HG02571 (cell line): ENCODE measurements around the gene VRTN.
A peak's percentile ranks its signal among the peaks of the same experiment; 100 is the strongest.

Source experiments
- ATAC-seq: cut with Tn5 transposase; IDR thresholded peaks from one replicate; pipeline ENCODE4 v1.9.1; 2021; ENCODE audit warnings: mild to moderate bottlenecking, moderate library complexity; ENCODE audit not compliant: unreplicated experiment

VRTN gene

DNA sequence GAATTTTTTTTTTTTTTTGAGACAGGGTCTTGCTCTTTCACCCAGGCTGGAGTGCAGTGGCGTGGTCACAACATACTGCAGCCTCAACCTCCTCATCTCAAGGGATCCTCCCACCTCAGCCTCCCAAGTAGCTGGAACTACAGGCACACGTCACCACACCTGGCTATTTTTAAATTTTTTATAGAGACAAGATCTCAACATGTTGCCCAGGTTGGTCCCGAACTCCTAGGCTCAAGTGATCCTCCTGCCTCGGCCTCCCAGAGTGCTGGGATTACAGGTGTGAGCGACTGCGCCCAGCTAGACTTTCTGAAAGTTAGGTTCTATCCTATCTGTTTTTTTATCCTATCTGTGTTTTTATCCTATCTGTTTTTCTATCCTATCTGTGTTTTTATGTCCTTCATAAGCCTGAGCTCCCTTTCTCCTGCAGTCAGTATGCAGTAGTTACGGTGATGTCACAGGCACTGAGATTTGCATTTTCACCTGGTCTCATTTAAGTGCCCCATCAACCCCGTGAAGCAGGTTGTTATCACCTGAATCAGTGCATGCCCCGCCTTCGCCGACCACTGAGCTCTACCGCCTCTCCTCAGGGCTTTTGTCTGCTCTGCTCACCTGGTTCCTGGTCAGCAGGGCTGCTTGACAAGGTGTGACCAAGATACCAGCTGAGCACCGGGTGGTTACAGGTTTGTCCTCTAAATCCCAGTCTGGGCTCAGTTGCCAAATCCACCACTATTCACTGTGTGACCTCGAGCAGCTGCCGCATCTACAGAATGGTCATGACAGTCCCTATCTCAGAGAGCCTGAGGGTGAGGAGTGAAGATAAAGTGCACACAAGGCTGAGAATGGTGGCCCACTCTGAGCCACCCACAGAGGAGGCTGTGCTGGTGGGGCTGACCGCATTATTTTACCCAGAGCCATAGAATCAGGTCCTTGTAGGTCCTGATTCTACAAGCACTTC lies 44.6 kb downstream of the VRTN start:
- ATAC-seq = no peak

DNA sequence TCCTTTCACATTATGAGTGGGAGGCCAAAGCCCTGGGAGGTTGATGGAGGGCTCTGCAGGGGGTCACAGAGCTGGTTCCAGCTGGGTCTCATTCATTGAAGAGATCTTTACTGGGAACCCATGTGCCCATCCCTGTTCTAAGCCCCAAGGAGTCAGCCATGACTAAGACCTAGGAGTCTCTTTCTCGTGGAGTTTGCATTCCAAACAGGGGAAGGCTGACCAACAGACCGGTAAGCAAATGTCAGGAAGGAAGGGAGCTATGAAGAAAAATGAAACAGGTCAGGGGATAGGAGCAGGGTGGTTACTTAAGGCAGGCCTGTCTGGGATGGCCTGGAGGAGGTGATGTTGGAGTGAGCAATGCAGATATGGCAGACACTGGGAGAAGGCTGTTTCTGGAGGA lies 46.3 kb downstream of the VRTN start:
- no peak for ATAC-seq

DNA sequence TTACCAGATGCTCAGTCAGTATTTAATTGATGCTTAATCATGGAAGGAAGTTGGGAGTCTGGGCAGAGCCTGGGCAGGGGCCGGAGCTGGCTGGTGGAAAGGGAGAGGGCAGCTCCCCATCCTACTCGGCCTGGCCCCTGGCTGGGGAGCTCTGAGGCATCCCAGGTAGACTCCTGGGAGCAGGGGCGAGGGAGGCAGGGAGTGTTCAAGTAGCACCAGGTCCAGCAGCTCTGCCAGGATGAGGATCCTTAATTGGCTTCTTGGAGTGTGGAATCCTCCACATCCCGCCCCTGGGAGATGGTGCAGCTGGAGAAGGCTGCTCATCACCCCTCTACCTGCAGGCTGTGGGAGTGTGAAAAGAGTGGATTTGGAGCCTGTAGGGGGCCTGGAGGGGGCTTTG lies 46.8 kb downstream of the VRTN start:
- ATAC-seq = no peak

DNA sequence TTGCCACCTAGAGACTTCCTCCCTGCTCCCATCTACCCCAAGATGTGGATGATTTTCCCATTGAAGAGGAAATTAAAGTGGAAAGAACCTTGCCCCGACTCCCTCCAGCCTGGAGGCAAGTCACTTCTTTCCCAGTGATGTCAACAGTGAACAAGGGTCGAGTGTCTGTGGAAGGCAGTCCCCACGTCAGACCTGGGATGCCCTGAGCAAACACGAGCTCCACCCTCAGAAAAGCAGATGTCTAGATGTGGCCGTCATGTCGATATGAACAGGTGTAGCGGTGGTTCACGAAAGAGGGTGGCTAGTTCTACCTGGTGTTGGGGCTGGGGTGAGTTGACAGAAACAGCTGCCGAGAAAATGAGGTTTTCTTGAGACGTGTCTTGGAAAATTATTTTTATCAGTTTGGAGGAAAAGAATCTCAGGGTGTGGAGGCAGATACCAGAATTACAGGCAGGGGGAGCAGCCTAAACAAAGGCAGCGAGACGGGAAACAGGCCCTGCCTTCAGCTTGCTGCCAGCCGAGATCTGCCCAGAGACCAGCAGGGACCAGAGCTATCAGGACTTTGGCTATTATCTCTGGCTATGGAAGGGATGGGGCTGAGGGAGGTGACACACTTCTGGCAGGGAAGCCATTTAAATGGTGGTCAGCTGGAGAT lies 51.9 kb downstream of the VRTN start:
- ATAC-seq = no peak

DNA sequence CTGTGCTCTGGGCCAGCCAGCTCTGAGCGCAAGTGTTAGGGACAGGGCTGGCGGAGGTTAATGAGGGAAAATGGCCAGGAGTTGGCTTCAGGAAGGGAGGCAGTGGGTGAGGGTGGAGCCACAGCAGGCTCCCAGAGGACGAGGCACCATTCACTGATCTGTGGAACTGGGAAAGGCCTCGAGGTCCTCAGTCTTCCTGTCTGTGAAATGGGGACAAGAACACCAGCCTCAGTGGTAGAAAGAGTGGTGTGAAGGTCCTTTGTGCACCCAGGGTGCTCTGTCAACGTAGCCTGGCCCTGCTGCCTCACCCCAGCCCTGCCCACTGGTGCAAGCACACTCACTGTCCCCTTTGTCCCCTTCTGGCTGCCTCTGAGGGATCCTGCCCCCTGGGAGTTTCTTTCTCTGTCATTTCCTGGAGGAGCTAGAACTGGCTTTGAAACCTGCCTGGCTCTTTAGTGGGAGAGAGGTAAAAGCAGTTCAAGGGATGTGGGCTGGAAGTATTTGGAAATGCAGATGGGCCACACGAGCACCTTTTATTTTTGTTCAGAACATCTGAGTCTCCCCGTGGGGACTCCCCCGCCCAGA lies 52.7 kb downstream of the VRTN start:
- ATAC-seq = no peak

DNA sequence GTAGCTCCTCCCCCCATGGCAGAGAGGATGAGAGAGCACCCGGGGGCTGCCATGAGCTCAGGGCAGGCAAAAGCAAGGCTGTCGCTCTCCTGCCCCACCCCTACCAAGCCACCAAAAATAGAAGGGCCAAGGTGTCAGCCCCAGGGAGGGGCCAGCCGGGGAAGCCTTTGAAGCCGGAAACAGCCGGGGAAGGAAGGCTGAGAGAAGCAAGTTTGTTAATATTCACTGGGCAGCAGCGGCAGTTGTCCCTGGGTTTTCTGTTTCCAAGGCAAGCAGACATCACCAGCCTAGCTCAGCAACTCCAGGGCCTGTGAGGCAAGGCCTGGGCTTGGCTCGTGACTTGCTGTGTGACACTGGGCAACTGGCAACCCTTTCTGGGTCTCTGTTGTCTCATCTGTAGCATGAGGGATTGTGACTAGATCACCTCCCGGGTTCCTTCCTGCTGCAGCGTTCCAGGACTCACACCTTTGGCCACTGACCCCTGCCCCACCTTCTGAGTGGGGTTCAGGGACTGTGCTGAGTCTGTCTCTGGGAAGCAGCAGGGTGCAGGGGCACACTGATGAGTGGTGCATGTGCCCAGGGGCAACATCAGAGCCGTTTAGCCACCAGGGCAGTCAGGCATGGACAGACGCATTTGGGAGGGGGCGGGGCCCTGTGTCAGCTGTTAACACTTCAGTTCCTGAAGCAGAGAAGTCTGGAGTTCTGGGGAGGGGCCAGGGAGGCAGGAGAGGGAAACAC lies 53.4 kb downstream of the VRTN start:
- ATAC-seq = peak; percentile 60

DNA sequence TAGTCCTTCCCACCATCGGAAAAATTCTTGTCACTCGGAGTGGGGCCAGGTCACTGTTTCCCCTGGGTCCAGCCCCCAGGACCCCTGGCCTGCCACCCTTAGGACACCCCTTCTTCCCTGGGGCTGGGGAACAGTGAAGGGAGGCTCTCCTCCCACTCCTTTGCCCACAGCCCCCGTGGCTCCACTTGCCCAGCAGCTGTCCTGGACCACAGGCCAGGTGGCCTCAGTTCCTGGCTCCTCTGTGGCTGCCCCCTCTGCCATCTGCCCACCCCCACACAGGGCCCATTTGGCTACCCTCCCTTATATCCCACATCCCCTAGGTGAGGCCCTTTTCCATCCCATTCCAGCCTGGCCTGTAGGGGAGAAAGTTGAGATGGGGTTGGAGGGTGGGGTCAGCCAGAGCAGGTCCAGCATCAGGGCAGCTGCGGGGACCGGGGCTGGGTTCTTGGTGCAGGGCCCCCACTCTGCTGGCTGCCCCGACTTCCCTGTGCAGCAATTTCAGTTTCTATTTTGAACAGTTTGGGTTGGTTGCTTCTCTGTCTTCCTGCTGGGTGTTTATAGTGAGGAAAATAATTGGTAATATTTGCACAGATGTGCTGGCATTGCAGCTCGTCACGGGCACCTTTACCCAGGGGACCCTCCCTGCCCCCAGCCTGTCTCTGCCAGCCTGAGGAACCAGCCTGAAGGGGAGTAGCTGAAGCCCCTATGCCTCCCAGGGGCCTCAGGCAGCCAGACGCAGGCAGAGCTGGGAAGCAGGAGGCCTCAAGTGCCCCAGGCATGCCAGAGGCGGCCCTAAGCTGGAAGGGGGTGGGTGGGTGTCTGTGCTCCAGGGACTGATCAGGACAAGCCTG lies 54.4 kb downstream of the VRTN start:
- no peak for ATAC-seq

DNA sequence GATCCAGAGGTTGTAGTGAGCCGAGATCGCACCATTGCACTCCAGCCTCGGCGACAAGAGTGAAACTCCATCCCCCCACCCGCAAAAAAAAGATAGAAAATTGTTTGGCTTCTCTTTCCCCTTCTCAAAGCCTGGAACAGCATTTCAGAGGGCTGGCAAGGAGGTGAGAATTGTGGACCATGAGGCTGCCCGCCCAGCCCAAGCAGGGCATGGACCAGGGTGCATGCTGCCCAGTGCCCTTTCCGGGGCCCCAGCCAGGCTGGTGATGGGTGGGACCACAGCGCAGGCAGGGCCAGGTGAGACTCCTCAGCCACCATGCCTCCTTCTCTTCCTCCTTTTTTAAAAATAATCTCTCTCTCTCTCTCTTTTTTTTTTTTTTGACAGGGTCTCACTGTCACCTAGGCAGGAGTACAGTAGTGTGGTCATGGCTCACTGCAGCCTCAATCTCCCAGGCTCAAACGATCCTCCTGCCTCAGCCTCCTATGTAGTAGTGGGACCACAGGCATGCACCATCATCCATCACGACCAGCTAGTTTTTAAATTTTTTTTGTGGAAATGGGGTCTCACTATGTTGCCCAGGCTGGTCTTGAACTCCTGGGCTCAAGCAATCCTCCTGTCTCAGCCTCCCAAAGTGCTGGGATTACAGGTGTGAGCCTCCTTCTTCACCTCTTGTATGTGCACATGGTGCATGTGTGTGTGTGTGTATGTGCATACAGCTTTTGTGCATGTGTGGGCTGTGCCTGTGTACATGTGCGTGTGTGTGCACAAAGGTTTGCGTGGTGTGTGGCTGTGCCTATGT lies 55.5 kb downstream of the VRTN start:
- ATAC-seq = no peak

DNA sequence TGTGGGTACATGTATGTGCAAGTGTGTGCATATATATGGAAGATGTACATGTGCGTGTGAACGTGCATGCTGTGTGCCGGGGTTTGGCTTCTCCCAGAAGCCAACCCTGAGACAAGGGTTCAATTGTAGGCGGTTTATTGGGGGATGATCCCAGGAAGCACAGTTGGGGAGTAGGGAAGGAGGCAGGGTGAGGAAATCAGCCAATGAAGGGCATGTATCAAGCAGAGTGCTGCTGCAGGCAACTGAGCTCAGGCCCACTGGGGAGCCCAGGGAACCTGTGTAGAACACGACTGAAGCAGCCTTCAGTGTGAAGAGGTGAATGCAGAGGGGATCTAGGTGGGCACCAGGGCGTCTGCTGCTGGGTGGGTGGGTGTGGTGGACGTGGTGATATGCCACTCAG lies 56.2 kb downstream of the VRTN start:
- ATAC-seq = no peak

DNA sequence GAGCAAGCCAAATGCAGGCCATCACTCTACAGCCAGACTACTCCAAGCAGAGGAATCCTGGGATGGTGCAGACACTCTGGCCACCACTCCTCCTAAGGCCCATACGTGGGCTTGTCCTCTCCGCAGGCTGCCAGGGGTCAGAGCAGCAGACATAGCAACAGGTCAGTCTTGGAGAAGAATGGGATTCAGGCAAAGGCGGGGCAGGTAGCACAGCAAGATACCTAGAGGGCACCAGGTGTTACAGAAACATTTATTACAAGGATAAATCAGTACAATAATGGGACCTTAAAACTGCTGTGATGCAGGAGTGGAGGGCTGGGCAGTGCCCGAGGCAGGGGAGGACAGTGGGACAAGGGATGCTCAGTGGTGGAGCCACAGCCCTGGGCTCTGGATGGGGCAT lies 57.4 kb downstream of the VRTN start:
- no peak for ATAC-seq

DNA sequence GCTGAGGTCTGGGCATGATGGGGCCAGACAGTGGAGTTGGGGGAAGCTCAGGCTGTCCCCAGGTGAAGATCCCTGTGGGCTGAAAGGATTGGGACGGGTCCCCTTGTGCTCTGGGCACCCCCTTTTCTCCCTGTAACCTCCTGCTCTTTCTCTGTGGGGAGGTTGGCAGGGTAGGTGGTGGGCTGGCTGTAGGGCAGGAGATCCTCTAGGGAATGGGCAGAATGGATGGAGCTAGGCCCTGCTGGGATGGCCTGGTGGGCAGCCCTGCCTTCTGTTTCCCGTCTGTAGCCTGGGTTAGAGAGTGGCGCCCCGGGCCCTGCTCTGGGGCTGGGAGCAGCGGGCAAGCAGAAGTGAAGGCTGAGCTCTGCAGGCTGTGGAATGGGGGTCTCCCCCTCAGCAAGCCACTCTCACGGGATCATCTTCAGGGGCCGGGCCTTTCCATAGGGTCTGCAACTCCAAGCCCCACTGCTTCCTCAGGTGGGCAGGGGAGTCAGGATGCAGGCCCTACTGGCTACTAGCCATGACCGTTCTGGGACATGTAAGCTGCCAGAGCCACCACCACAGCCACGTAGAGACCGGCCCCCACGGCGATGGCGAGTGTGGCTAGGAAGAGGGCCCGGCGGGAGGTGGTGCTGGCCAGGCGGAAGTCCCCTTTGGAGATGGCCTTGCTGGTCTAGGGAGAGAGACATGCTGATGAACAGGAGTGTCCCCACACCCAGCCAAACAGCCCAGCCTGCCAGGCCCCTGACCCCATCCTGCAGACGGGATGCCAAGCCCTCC lies 58.9 kb downstream of the VRTN start:
- ATAC-seq = no peak

DNA sequence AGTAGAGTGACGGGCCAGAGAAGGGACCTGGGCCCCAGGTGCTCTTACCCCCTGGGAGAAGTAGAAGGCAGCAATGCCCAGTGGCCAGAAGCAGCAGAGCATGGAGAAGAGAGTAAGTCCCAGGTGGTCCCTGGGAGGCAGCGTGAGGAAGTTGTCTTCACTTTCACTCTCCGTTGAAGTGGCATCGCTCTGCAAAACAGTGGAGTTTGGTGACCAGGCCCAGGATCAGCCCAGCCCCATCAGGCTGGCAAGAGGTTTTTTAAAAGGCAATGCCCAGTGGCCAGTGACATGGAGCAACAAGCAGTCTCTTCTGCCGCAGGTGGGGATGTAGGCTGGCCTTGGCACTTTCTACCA lies 59.5 kb downstream of the VRTN start:
- ATAC-seq = no peak

DNA sequence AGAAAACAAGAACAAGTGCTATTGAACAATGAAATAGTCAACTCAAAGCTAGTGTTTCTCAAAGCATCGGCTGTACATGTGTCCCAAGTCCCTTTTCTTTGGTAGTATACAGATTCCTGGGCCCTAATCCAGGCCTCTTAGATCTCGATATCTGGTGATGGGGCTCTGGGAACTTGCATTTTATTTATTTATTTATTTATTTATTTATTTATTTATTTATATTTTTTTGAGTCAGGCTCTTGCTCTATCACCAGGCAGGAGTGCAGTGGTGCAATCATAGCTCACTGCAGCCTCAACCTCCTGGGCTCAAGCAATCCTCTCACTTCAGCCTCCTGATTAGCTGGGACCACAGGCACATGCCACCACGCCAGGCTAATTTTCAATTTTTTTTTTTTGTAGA lies 60.6 kb downstream of the VRTN start:
- ATAC-seq = no peak

DNA sequence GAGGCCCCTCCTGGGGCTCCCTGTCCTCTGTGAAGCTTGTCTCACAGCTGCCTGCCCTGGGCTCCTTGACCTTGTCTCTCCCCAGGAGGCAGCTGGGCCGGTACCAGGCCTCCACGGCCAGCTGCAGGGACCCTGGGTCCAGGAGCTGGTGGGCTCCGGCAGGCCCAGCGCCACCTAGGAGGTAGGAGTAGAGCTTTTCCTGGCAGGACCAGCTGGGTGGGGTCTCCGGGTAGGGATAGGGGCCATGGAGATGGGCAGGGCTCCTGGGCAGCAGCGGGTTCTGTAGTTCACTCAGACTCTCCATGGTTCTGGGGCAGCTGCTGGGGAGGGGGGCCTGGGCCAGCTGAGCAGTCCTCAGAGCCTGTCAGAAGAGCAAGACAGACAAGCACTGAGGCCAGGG lies 61.2 kb downstream of the VRTN start:
- ATAC-seq = no peak
